GM18870 (cell line): Measurements from ENCODE around the gene IFNAR1.
"Not testable (repeated sequence)": the region's sequence is repeated elsewhere in the genome, so short reads cannot be mapped to it uniquely, and the experiment has no call there.

Experiments used
- ATAC-seq: cut with Tn5 transposase; IDR thresholded peaks from one replicate; pipeline ENCODE4 v1.9.1; 2021; ENCODE audit warnings: moderate library complexity; ENCODE audit not compliant: unreplicated experiment

IFNAR1 gene

DNA sequence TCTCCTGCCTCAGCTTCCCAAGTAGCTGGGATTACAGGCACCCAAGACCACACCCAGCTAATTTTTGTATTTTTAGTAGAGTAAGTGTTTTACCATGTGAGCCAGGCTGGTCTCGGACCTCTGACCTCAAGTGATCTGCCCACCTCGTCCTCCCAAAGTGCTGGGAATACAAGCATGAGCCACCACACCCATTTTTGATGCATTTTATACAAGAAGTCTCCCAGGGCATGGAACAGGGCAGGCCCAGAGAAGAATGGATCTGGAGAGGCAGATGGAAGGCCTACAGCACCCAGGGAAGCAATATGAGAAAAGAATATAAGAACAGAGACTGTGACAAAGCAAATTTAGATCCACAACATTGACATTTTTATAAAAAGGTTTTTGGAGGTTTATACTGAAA lies 18.8 kb upstream of the IFNAR1 start:
- no peak for ATAC-seq

- peak; percentile 76 for ATAC-seq
These were observed 15.9 kb upstream of the IFNAR1 start for GRCh38 chr21:33308586-33309490.

DNA sequence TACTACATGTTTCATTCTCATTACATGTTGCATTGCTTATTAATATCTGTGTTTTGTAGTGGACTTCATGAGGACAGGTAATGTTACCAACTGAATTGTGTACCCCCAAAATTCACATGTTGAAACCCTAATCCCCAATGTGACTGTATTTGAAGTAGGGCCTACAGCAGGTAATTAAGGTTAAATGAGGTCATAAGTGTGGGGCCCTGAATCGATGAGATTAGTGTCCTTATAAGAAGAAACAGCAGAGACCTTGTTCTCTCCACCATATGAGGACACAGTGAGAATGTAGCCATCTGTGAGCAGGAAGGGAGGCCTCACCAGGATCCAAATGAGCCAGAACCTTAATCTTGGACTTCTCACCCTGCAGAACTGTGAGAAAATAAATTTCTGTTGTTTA lies 15.0 kb upstream of the IFNAR1 start:
- no peak for ATAC-seq

- no peak for ATAC-seq
These were observed 12.6 kb upstream of the IFNAR1 start for GRCh38 chr21:33312121-33312520.

DNA sequence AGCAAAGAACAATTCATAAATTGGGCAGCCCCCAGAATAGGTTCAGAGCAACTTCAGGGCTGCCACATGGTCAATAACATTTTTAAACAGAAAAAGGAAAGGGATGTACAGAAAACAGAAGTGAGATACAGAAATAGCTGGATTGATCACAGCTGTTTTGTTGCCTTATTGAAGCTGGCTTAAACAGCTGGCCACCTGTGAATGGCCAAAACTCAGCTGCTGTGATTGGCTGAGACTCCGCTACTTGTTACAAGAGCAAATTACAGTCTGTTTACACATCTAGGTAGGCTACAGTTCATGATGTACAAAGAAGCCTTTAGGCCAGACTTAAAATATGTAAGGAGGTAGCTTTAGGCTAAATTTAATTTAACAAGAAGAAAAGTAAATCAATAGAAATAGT lies 11.6 kb upstream of the IFNAR1 start:
- ATAC-seq = no peak

- no peak for ATAC-seq
These were observed 11.2 kb upstream of the IFNAR1 start for GRCh38 chr21:33313611-33314010.

DNA sequence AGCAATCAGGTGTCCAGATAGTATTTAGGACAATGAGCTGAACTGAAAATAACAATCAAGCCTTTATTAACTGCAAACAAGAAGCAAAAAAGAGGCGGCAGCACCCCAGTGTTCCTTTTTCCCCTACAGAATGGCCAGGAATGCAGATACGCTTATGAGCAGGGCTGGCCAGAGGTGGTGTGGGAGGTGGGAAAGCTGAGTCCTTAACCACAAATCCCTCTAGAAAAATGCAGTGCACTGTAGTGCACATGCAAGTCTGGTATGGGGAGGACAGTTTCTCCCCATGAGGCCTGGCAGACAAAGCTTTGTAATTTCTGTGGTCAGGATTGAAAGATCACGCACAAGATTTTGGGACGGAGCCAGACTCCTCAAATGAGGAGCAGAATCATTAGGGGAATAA lies 10.7 kb upstream of the IFNAR1 start:
- no peak for ATAC-seq

DNA sequence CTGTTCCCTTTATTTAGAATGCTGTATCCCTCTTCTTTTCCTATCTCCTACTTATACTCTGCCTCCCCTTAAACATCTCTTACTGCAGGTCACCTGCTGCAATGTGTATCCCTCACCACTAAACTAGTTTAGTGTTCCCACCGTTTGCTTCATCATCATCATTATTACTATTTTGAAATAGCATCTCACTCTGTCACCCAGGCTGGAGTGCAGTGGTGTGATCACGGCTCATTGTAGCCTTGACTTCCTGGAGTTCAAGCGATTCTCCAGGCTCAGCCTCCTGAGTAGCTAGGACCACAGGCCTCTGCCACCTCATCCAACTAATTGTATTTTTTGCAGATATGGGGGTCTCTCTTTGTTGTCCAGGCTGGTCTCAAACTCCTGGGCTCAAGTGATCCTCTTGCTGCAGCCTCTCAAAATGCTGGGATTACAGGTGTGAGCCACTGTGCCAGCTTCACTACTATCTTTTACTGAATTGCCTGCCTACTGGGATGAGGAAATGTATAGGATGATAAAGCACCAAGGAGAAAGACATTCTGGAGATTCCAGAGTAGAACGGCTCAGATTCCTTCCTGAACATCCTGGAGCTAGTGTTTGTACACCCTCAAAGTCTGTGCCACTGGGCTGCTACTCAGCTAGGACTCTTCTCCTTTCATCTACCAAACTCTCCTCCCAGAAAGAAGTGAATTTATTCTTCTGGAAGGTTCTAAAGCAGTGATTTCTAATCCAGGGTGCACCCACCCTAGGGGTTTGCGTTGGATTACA lies 8.6 kb upstream of the IFNAR1 start:
- no peak for ATAC-seq

DNA sequence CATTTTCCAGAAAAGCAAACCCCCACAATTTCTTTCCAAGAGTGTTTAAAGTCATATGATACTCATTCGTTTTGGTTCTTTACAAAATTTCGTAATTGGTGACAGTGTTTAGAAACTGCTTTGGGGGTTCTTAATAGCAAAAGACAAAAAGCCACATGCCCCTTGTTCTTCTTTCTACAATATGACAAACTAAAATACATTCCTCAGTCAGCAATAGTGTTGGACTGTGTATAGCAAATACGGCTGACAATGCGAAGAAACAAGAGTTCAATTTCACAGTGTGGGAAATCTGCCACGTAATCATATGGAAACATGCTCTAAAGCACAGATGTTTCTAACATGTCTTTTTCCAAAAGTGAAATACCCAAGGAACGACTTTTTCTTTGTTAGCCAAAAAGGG lies 7.6 kb upstream of the IFNAR1 start:
- ATAC-seq = no peak

- no peak for ATAC-seq
These were observed 6.8 kb upstream of the IFNAR1 start for GRCh38 chr21:33317786-33318486.

DNA sequence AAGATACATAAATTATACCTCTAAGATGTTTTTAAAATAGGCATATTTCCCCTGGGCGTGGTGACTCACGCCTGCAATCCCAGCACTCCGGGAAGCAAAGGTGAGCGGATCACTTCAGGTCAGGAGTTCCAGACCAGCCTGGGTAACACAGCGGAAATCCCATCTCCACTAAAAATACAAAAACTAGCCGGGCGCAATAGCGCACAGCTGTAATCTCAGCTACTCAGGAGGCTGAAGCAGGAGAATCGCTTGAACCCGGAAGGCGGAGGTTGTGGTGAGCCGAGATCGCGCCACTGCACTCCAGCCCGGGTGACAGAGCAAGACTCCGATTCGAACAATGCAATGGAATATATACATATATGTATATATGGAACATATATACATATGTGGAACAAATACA lies 3.8 kb upstream of the IFNAR1 start:
- not testable (repeated sequence) for ATAC-seq

DNA sequence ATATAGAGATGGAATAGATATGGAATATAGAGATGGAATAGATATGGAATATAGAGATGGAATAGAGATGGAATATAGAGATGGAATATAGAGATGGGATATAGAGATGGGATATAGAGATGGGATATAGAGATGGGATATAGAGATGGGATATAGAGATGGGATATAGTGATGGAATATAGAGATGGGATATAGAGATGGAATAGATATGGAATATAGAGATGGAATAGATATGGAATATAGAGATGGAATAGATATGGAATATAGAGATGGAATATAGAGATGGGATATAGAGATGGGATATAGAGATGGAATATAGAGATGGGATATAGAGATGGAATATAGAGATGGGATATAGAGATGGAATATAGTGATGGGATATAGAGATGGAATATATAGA lies 1.2 kb upstream of the IFNAR1 start:
- not testable (repeated sequence) for ATAC-seq

- ATAC-seq = peak; percentile 25
These were observed 675 bp downstream of the IFNAR1 start for GRCh38 chr21:33325222-33326067.

GRCh38 chr21:33327326-33327725 lies 2.6 kb downstream of the IFNAR1 start:
- ATAC-seq = no peak

DNA sequence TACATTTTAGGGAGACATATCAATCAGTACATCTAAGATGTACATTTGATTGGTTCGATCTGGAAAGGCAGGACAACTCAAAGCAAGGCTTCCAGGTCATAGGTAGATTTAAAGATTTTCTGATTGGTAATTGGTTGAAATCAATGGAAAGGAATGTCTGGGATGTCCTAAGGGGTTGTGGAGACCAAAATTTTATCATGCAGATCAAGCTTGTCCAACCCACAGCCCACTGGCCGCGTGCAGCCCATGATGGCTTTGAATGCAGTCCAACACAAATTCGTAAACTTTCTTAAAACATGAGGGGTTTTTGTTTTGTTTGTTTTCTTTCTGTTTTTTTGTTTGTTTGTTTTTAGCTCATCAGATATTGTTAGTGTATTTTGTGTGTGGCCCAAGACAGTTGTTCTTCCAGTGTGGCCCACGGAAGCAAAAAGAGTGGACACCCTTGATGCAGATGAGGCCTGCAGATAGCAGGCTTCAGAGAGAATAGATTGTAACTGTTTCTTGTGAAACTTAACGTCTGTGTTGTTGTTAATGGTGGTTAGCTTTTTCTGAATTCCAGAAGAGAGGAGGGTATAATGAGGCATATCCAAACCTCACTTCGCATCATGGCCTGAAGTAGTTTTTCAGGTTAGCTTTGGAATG lies 3.1 kb downstream of the IFNAR1 start:
- no peak for ATAC-seq

- no peak for ATAC-seq
These were observed 6.0 kb downstream of the IFNAR1 start for GRCh38 chr21:33330726-33331125.

DNA sequence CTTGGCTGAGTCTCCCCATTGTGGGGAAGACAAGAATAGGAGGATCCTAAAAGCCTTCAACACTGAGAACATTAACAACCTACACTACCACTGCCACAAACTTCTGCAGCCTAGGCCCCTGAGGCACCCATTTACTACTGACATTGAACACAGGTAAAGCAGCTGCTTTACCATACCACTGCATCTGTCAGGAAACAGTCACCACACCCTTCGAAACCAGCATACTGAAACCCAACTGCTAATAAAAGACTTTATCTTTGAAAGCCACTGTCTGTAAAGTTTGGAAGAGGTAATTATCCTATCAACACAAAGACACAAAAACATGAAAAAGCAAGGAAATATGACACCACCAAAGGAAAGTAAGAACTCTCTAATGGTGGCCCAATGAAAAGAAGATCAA lies 7.4 kb downstream of the IFNAR1 start:
- ATAC-seq = no peak

DNA sequence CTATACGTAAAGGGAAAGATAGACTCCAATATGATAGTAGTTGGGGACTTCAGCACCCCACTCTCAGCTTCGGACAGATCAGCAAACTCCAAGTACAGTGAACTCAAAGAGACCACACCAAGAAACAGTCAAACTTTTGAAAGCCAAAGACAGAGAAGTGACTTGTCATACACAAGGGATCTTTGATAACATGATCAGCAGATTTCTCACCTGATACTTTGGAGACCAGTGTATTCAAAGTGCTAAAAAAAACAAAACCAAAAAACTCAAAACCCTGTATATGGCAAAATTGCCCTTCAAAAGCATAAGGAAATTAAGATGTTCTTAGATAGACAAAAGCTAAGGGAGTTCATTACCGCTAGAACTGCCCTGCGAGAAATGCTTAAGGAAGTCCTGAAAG lies 9.4 kb downstream of the IFNAR1 start:
- ATAC-seq = no peak

DNA sequence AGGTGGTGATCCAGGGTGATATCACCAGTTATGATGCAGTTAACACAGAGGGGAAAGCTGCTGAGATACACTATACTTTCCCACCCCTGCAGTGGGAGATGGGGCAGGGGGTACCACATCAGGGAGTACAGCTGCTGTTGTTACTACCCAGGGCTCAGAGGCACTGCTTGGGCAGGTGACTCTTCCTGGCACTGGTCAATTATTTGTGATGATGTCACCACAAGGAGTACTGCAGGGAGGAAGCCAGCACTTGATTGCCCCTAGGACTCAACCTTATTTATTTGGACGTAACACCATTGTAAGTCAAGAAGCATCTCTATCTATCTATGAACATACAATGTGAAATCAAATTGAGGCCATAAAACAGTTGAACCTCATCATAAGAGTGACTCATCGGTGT lies 10.1 kb downstream of the IFNAR1 start:
- no peak for ATAC-seq

DNA sequence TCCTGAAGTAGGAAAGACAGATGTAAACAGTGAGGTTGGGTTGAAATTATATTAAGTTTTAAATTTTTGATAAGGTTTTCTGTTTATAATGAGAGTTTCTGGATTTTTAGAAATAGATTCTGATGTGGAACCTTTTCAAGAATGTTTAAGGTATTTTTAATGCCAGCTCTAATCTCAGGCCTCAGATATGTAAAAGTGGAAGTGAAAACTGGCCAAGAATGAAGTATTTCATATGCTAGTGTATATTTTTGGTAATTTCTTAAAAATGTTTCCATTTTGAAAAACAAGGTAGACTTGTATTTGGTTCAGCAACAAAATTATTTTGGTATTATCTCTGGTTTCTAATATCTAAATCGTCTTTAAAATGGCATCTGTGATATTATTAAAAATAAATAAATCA lies 14.4 kb downstream of the IFNAR1 start:
- no peak for ATAC-seq
